DOHH2 (cell line): ENCODE measurements around the gene LILRB5.

Experiments
- CTCF ChIP-seq: fragments of 200-600 bp; sonication (generic); IDR thresholded peaks from one replicate; pipeline ENCODE4 v1.5.1; 2014; ENCODE audit warnings: antibody characterized with exemption, mild to moderate bottlenecking, low read depth, low read length; ENCODE audit not compliant: poor library complexity, severe bottlenecking
- EZH2phosphoT487 ChIP-seq: fragments of 200-600 bp; sonication (generic); IDR thresholded peaks from 2 replicates; pipeline ENCODE4 v1.6.1; 2017; ENCODE audit warnings: borderline replicate concordance, mild to moderate bottlenecking, antibody characterized with exemption, low read length, moderate library complexity, mixed read lengths

- TF ChIP-seq CTCF (no peak), EZH2phosphoT487 (no peak)
Measured at GRCh38 chr19:54218960-54219661, 38.0 kb downstream of the LILRB5 start.
